Type B pancreatic cell (in vitro differentiated cells): Measurements from ENCODE around the gene DELE1. TPM values are rescaled to one million over a fixed set of nuclear protein-coding genes. Genes with fewer than 3 reads are reported as not detected.
"Not testable (repeated sequence)": the region's sequence is repeated elsewhere in the genome, so short reads cannot be mapped to it uniquely, and the experiment has no call there.

Source experiments
- DNase-seq: peaks from one replicate; pipeline ENCODE4 v3.0.0; 2021; ENCODE audit warnings: mixed read lengths; ENCODE audit not compliant: unreplicated experiment; ENCODE audit errors: extremely low spot score
- H3K27ac Mint-ChIP-seq: 2 replicates; pipeline ENCODE4 v1.8.0; 2021; ENCODE audit warnings: mild to moderate bottlenecking, mixed read lengths
- H3K27me3 Mint-ChIP-seq: 2 replicates; pipeline ENCODE4 v1.8.0; 2021; ENCODE audit warnings: mixed read lengths
- H3K36me3 Mint-ChIP-seq: 2 replicates; pipeline ENCODE4 v1.8.0; 2021; ENCODE audit warnings: mixed read lengths
- H3K4me1 Mint-ChIP-seq: one replicate; pipeline ENCODE4 v1.8.0; 2021; ENCODE audit warnings: mixed read lengths; ENCODE audit not compliant: unreplicated experiment
- H3K4me3 Mint-ChIP-seq: 2 replicates; pipeline ENCODE4 v1.8.0; 2021; ENCODE audit warnings: mild to moderate bottlenecking, mixed read lengths
- H3K9me3 Mint-ChIP-seq: 2 replicates; pipeline ENCODE4 v1.8.0; 2021; ENCODE audit warnings: mixed read lengths
- total RNA-seq: library from RNA; stranded (reverse); gene quantifications from 2 replicates; pipeline ENCODE4 v1.2.1, GENCODE V29; 2021; ENCODE audit warnings: low replicate concordance
- TF ChIP-seq, protein P1 (sequence below): fragments of 200-600 bp; sonication (generic); conservative IDR thresholded peaks from 2 replicates; pipeline ENCODE4 v1.5.0; 2021; ENCODE audit warnings: antibody characterized with exemption, mild to moderate bottlenecking

The DELE1 gene
- total RNA-seq, 1 donor from 2014 or later, result 67.9 TPM

DNA sequence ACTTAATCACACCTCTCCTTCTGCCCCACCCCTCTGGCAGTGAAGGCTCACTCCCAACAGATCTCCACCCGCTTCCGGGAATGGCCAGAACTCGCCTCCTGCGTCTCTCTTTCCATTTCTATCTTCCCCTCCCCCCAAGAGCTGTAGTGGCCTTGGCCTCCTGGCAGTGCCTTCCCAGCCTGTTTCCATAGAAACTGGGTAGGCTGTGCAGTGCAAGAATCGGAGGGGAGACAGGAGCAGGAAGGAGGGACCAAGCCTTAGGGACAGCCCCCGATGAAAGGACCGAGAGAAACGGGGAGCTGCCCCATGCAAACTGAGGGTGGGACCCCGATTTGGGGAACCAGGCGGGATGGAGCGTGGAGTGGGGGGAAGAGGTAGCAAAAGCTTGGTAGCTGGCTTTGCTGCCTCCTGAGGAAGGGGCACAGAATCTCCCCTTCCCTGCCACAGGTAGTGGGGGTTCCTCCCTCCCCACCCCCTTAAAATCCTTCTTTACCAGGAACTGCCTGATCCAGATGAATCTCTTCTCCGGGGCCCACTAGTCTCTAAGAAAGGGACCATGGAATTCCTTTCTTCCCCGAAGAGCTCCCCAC is 41.0 kb upstream of the DELE1 start:
- Mint-ChIP-seq H3K9me3 (no peaks in the 10 kb centered on the region), H3K4me1 (peaks cover 23% of the 10 kb centered on the region), H3K36me3 (no peaks in the 10 kb centered on the region), H3K27ac (no peak overlapping the region), H3K4me3 (peak overlapping the region; percentile 76), H3K27me3 (peaks cover 72% of the 10 kb centered on the region)
- DNase-seq, result no peak
- TF ChIP-seq, protein P1, sequence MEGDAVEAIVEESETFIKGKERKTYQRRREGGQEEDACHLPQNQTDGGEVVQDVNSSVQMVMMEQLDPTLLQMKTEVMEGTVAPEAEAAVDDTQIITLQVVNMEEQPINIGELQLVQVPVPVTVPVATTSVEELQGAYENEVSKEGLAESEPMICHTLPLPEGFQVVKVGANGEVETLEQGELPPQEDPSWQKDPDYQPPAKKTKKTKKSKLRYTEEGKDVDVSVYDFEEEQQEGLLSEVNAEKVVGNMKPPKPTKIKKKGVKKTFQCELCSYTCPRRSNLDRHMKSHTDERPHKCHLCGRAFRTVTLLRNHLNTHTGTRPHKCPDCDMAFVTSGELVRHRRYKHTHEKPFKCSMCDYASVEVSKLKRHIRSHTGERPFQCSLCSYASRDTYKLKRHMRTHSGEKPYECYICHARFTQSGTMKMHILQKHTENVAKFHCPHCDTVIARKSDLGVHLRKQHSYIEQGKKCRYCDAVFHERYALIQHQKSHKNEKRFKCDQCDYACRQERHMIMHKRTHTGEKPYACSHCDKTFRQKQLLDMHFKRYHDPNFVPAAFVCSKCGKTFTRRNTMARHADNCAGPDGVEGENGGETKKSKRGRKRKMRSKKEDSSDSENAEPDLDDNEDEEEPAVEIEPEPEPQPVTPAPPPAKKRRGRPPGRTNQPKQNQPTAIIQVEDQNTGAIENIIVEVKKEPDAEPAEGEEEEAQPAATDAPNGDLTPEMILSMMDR, result no peak

DNA sequence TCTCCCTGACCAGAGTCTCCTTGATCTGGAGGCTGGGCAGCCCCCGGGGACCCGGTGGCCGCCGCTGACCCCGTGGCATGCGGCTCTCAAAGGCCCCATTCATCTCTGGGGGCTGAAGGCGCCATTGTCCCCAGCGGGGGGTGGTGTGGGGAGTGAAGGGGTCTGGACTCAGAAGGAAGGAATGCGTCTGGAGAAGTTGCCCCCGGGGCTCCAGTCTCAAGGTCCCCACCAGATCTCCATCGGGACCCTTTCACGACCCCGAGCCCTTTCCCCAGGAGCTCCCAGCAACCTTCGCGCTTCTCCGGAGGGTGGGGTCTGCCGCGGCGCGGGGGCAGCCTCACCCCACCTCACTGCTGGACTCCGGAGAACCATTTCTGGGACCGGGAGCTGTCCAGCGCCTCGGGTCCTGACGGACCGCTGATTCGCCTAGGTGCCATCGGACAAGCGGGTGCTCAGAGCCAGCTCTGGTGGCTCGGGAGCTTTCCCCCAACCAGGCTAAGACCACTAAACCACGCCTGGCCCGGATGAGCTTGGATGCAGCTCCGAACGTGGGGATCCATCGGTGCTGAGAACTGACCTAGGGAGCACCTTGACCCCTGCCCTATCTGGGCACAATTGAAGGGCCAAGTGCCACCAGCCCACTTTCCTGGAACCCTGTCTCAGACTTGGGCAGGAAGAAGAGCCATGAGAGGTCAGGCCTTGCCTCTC is 40.3 kb upstream of the DELE1 start:
- peaks cover 70% of the 10 kb centered on the region for H3K27me3 Mint-ChIP-seq
- peak overlapping the region; percentile 71 for H3K4me3 Mint-ChIP-seq
- no peak for DNase-seq
- no peak overlapping the region for H3K27ac Mint-ChIP-seq
- TF ChIP-seq, protein P1, result no peak
- peaks cover 23% of the 10 kb centered on the region for H3K4me1 Mint-ChIP-seq
- H3K9me3 Mint-ChIP-seq, result no peaks in the 10 kb centered on the region
- no peaks in the 10 kb centered on the region for H3K36me3 Mint-ChIP-seq

DNA sequence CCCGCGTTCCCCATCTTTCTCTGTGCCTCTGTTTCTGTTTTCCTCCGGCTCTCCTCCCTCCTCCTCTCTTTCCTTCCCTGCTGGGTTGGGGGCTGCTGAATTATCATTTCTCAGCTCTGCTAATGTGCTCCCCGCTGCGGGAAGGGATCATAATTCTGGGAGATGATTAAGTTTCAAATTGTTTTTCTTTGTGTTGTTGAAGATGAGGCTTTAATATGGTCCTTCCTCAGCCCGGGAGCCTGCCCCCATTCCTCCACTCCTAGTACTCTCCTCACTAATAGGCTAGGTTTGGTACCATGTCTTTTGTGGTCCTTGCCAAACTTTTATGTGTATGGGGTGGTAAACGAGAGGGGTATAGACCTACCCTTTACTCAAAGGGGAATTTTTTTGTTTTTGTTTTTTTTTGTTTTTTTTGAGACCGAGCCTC is 39.8 kb upstream of the DELE1 start:
- Mint-ChIP-seq H3K27ac (no peak overlapping the region), H3K27me3 (peaks cover 68% of the 10 kb centered on the region), H3K4me3 (peak overlapping the region; percentile 71), H3K36me3 (no peaks in the 10 kb centered on the region), H3K4me1 (peaks cover 22% of the 10 kb centered on the region), H3K9me3 (no peaks in the 10 kb centered on the region)
- TF ChIP-seq, protein P1, result no peak
- no peak for DNase-seq

DNA sequence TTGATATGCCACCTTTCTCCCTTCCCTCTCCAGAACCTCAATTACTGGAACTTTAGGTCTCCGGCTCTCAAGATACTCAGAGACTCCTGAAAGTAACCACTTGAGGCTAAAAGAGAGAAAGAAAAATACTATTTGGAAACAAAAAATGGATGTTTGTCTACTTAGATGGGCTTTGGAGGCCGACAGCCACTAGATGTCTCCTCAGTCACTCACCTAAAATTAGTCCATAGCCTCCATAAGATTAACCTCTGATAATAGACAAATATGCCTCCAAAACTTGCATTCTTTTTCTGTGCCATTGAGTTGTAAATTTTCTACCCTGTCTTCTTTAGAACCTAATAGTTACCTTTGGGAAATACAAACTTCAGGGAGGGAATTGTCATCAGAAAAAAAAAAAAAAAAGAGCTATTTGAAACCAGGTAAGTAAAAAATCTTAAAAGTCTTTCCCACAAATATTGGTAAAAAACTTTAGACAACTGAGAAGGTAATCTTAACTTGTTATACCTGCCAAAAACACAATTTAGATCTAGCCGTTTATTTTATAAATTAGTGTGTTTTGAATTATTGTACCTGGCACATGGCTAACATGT is 34.3 kb upstream of the DELE1 start:
- H3K9me3 Mint-ChIP-seq, result no peaks in the 10 kb centered on the region
- TF ChIP-seq, protein P1, result peak; percentile 16
- no peak overlapping the region for H3K27ac Mint-ChIP-seq
- no peaks in the 10 kb centered on the region for H3K36me3 Mint-ChIP-seq
- peaks cover 30% of the 10 kb centered on the region for H3K27me3 Mint-ChIP-seq
- H3K4me3 Mint-ChIP-seq, result no peak overlapping the region
- no peaks in the 10 kb centered on the region for H3K4me1 Mint-ChIP-seq
- no peak for DNase-seq

DNA sequence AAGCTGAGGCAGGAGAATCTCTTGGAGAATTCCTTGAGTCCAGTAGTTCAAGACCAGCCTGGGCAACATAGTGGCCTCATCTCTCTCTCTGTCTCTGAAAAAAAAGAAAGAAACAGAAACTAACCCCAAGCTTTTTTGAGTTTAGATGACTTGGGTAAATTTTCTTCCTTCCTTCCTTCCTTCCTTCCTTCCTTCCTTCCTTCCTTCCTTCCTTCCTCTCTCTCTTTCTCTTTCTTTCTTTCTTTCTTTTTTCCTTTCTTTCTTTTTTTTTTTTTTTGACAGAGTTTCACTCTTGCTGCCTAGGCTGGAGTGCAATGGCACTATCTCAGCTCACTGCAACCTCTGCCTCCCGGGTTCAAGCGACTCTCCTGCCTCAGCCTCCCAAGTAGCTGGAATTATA is 33.2 kb upstream of the DELE1 start:
- DNase-seq, H3K4me1 Mint-ChIP-seq, H3K27ac Mint-ChIP-seq, H3K36me3 Mint-ChIP-seq, H3K9me3 Mint-ChIP-seq, H3K4me3 Mint-ChIP-seq: not testable (repeated sequence)
- H3K27me3 Mint-ChIP-seq, result peaks cover 19% of the 10 kb centered on the region

DNA sequence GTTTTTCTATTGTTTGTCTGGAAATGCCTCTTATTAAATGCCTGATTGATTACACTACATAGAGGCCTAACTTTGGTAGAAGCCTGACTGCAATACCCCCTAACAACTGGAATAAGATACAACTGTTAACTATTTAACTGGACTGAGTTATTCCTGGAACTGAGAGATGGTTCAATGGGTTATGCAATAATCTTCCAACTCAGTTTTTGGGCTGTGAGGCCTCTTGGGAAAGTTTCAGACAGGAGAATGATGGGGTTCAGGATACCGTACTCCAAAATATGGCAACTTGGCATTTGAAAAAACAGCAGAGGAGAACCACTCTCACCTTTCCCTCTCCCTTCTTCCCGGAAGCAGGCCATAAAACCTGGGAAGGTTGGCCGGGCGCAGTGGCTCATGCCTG is 26.2 kb upstream of the DELE1 start:
- Mint-ChIP-seq H3K4me3 (no peak overlapping the region), H3K4me1 (no peaks in the 10 kb centered on the region), H3K36me3 (no peaks in the 10 kb centered on the region), H3K27ac (no peak overlapping the region), H3K9me3 (no peaks in the 10 kb centered on the region), H3K27me3 (peaks cover 12% of the 10 kb centered on the region)
- DNase-seq, result no peak
- TF ChIP-seq, protein P1, result no peak
